HG02798 (cell line): ENCODE data around the gene H6PD.

Experiments
- ATAC-seq: cut with Tn5 transposase; IDR thresholded peaks from one replicate; pipeline ENCODE4 v1.9.1; 2021; ENCODE audit warnings: mild to moderate bottlenecking; ENCODE audit not compliant: unreplicated experiment, poor library complexity

H6PD gene

GRCh38 chr1:9239622-9240401 is 5.2 kb downstream of the H6PD start:
- no peak for ATAC-seq

GRCh38 chr1:9240914-9241820 is 6.6 kb downstream of the H6PD start:
- ATAC-seq: no peak

DNA sequence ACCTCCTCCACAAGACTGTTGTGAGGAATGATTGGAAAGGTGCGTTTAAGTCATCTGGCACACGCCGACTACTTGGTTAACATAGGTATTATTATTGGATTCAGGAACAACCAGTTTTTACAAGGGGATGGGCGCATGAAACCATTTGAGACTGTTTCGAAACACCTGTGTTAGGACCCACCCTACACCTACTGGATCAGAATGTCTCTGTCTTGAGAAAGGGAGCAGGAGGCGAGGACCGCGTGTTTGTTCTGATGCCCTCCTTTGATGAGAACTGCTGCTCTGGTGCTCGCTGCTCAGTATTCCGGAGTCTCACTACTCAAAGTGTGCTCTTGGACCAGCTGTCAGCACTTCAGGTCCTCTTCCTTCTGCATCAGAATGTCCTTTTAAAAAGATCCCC is 7.3 kb downstream of the H6PD start:
- ATAC-seq: no peak

- no peak for ATAC-seq
Observed at GRCh38 chr1:9242338-9242969, 7.9 kb downstream of the H6PD start.

DNA sequence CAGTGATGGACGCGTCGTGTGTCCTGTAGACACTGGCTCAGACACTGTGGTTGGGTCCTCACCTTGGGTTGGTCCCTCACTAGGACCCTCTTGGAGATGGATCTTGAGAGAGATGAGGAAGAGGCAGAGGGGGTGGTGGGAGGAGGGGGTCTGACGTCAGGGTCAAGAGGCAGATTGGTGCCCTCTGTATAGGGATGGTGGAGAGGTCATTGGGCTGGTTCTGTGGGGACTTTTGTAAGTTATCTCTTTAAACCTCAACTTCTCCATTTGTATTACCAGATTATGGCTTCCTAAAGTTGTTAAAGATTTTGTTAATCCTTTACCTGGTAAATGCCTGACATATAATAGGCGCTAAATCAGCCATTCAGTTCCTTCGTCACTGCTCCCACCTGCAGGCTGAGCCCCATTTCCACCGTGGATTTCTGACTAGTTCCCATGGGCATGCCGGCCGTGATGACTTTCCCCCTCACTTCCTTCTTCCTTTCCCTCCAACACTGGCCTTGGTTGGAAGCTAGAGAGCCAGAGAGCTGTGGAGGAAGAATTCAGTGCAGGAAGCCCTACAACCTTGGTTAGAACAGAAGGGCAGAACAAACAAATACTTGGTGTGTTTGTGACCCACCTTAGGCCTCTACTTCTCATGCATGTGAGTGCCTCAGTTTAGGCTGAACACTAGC is 8.6 kb downstream of the H6PD start:
- ATAC-seq: no peak

GRCh38 chr1:9244501-9245229 is 10.1 kb downstream of the H6PD start:
- no peak for ATAC-seq

DNA sequence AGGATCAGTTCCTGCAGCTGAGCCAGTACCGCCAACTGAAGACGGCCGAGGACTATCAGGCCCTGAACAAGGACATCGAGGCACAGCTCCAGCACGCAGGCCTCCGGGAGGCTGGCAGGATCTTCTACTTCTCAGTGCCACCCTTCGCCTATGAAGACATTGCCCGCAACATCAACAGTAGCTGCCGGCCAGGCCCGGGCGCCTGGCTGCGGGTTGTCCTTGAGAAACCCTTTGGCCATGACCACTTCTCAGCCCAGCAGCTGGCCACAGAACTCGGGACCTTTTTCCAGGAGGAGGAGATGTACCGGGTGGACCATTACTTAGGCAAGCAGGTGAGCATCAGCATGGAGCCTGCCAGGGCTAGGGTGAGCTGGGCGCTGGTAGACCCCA is 10.7 kb downstream of the H6PD start:
- ATAC-seq: no peak

DNA sequence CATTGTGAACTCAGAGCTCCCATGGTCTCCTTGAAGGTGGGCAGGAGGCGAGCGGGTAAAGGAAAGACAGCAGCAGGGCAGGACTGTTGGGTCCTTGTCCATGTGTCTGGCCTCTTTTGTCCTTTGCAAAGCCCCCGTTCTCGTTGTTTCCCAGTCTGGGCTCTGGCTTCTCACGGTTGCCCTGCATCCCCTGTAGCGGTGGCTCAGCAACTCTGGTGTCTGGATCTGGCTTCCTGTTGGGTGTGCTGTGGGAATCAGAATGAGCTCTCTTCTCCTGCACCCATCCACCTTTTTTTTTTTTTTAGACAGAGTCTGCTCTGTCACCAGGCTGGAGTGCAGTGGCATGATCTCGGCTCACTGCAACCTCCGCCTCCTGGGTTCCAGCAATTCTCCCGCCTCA is 11.1 kb downstream of the H6PD start:
- ATAC-seq: no peak

- no peak for ATAC-seq
Observed at GRCh38 chr1:9246215-9246614, 11.6 kb downstream of the H6PD start.

- ATAC-seq: no peak
Observed at GRCh38 chr1:9246841-9247785, 12.5 kb downstream of the H6PD start.

DNA sequence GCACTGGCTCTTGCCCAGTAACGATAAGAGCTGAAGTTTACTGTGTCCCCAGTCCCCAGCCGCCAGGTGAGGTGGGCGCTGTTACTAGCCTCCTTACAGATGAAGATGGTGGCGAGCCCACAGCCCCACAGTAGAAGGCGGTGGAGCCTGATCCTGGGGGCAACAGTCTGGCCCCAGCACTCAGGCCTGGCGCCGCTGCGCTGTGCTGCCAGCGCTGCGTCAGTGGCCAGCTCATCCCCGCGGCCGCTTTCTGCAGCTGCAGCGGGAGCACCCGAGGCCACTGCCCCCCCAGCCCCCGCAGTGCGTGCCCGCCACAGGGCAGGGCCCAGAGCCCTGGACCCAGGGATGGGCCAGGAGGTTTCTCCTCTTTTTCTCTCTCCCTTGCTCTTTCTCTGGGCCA is 13.3 kb downstream of the H6PD start:
- ATAC-seq: no peak

DNA sequence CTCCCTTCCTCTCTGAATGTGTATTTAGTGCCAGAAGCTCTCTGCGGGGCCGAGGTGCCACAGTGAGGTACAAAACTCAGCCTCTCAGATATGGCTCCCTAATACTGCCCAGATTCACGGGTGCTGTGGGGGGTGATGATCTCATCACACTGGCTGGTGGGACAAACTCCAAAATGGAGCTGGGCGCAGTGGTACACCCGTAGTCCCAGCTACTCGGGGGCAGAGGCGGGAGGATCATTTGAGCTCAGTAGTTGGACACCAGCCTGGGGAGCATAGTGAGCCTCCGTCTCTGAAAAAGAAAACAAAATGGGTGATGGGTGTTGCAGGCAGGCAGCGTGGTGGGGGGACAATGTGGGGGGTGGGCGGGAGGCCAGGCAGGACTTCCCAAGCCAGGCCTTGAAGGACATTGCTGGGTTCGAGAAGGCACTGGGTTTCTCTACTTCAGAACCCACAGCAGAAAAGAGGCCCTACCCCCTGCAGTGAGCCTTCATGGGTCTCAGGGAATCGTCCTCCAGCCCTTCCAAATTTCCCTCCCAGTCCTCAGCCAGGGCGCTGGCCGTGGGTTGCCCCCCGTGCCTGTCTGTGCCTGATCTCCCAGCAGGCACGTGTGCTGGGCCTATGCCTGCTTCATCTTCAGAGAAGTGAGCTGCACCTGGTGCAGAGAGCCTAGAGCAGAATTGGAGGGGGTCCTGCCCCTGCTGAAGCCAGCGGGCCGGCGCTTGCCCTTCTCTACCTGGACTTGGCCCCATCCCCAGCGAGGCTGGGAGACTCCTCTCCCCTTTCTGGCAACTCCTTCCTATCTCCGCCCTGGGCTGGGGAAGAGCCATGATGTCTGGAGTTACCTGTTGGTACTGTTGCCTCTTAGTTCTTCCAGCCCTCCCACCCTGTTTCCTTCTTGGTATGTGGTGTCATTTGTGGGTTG is 14.0 kb downstream of the H6PD start:
- no peak for ATAC-seq

- ATAC-seq: no peak
Observed at GRCh38 chr1:9249263-9249533, 14.6 kb downstream of the H6PD start.

DNA sequence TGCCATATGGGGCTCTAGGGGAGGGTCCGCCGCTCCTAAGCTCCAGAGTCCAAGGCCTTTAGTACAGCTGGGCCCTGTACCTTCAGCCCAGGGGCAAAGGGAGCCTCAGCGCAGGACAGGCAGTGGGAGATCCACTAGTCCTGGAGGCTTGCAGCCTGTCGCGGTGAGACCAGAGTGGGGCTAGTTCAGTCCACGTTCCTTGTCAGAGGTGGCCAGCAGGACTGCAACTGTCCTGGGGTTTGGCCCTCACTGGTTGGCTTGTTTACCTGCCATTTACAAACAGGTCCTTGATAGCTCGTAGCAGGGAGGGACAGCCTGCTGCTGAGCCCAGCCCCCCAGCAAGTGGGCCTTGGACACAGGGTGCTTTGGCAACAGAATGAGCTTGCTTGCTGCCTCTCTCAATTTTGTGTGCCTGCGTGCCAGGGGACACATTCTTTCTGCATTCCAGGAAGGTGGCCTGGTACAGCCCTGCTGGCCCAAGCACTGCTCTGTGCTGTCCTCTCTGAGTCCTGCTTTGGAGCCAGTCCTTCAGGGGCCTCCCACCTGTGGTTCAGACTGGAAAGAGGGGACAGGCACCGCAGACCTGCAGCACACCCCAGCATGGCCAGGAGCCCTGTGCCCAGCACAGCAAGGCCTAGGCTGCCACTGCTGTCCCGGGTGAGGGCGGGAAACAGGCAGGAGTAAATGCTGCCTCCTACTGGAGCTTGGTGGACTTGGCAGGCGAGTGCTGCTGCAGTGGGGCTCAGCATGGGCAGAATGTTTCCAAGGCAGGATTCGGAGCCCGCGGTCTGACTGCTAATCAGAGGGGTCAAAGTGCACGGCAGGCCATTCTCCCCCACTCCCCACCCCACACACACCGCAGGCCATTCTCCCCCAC is 15.2 kb downstream of the H6PD start:
- no peak for ATAC-seq

DNA sequence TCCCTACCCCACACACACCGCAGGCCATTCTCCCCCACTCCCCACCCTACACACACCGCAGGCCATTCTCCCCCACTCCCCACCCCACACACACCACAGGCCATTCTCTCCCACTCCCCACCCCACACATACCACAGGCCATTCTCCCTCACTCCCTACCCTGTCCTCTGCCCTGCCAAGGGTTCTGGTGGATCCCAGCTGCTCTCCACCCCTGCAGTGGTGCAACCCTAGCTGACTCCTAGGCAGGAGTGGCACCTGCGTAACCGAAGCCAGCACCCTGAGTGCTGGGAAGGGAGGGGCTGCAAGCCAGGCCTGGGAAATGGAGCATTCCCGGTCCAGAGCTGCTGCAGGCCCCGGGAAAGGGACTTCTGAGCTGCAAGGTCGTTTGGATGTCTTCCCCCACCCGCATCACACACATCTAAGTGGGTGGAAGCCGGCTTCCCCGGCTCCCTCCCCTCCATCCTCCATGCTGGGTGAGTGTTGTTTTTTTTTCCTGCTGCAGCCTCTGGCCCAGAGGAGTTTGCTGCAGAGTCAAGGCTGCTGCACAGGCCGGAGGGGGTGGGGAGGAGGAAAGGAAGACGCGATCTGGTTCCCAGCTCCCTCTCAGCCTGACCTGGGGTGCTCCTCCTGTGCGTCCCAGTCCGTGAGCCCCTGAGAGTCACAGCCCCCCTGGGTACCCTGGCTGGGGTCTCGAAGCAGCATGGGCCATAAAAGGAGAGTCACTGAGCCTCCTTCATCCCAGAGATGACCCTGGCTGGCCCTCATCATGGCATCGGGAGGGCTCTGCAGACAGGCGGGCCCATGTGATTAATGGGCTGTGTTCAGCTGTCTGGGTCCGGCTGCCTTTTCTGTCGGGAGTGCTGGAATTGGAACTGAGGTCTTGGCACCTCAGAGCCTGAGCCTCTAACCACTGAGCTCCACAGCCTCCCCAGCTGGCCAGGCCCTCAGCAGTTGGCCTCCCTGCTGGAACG is 16.1 kb downstream of the H6PD start:
- ATAC-seq: no peak

DNA sequence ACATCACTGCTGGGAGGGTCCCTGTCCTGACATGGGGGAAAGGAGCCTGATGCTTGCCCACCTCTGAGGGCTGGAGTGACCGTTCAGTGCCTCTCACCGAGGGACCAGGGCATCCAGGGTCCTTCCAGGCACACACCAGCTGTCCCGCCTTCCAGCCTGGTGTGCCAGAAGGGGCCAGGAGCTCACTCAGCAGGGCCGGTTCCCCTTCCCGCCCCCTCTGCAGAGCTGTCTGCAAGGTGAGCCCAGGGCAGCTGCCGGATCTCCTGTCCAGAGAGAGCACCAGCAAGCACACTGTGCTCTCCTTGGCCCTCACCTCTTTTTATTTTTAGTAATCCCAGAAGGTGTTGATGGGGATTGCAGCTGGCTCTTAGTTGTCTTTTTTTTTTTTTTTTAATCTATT is 16.9 kb downstream of the H6PD start:
- no peak for ATAC-seq
